HG03159 (cell line): ENCODE measurements around the gene THBS1.

ENCODE experiments used
- ATAC-seq: cut with Tn5 transposase; IDR thresholded peaks from one replicate; pipeline ENCODE4 v1.9.1; 2021; ENCODE audit warnings: mild to moderate bottlenecking, moderate library complexity; ENCODE audit not compliant: unreplicated experiment

THBS1 gene

DNA sequence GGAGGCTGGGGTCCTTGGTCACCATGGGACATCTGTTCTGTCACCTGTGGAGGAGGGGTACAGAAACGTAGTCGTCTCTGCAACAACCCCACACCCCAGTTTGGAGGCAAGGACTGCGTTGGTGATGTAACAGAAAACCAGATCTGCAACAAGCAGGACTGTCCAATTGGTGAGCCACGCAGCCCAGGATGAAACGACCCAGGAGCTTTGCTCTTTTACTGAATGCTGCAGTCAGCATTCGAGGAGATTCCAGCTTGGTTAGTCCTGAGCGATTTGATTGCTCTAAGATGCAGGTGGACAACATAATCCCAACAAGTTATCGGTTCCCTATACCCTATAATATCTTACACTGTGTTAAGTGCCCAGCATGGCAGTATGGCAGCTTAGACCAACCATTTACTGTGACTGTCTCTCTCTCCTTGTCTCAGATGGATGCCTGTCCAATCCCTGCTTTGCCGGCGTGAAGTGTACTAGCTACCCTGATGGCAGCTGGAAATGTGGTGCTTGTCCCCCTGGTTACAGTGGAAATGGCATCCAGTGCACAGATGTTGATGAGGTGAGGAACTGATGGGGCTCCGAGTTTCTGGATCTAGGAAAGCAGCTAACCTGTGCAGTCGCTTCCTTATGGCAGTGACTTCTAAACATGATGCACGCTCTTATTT is 7.8 kb downstream of the THBS1 start:
- ATAC-seq, result no peak

- ATAC-seq, result no peak
These were observed 8.4 kb downstream of the THBS1 start for GRCh38 chr15:39589193-39589814.

DNA sequence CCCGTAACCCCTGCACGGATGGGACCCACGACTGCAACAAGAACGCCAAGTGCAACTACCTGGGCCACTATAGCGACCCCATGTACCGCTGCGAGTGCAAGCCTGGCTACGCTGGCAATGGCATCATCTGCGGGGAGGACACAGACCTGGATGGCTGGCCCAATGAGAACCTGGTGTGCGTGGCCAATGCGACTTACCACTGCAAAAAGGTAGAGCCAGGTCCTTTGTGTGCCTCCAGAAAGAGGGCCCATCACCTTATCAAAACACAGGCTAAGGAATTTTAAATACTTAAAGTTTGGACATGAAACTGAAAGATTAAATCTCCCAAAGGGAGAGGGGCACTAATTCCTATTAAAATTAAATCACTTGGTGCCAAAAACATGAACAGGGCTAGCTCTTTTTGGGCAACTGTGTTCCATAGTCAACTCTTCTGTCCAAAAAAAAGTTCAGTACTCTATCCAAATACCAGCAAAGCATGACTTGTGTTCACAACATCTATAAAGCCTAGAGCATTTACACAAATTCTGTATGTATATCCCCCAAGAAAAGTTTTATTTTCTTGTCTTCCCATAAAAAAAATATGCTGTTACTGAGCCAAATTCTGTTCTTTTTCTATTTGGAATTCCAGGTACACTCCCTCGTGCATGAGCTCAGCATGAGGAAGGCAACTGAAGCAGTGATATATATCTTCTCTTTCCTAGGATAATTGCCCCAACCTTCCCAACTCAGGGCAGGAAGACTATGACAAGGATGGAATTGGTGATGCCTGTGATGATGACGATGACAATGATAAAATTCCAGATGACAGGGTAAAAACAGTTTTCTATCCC is 9.2 kb downstream of the THBS1 start:
- no peak for ATAC-seq

DNA sequence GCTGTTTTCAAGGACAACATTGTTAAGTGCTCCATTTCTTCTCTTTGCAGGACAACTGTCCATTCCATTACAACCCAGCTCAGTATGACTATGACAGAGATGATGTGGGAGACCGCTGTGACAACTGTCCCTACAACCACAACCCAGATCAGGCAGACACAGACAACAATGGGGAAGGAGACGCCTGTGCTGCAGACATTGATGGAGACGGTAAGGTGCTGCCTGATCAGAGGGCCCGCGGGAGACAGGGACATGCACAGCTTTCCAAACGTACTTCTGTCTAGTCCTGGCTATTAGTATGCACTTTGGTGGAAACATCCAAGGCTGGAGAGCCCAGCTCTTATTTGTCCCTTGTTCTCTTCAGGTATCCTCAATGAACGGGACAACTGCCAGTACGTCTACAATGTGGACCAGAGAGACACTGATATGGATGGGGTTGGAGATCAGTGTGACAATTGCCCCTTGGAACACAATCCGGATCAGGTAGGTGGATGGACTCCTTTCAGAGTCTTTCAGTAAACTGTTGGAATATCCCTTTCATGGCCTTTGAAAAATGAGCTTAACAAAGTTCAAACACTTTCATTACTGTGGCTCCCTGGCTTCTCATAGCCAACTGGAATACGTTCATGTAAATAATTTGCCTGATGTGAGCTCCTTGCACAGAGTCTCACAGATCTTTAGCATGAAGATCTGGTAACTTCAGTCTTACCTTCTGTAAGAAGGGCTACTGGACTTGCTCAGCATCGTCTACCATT is 10.4 kb downstream of the THBS1 start:
- no peak for ATAC-seq

- no peak for ATAC-seq
These were observed 11.0 kb downstream of the THBS1 start for GRCh38 chr15:39591896-39592315.

- no peak for ATAC-seq
These were observed 11.6 kb downstream of the THBS1 start for GRCh38 chr15:39592500-39592899.

GRCh38 chr15:39593071-39593655 is 12.3 kb downstream of the THBS1 start:
- ATAC-seq, result no peak

GRCh38 chr15:39593656-39594445 is 13.0 kb downstream of the THBS1 start:
- no peak for ATAC-seq

DNA sequence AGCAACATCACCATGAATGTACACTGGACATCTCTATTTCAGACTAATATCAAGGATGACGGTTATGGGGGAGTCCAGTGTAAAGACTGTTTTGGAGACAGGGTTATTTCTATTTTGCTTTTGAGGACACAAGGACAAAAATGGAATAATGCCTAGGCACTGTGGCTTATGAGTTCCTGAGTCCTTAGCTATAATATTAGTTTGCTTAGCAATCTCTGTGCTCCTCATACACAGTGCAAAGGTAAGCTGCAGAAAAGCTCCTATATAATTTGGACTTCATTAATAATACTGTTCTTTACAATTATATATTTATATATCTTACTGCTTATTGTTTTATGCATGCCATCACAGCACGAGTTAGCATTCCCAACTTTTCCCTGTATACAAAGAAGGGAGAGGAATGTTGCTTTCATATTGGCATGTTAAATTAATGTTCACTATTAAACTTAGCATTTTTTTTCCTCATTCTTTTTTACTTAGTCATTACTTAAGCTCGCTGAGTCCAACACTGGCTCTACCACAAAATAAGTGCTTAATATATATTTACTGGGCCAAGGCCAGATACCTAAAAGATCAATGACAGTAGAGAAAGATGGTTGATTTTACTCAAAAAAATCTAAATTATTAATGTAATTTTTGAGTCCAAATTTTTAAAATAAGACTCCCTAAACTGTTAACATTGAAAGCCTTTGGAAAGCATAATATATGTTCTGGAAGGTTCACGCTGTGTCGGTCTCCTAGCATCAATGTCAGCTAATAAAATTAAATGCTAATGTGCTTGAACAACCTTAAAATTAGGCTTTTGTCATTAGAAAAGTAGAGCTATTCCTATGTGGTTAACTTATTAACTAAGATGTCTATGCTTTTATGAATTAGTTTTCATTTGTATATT is 13.8 kb downstream of the THBS1 start:
- no peak for ATAC-seq

- ATAC-seq, result no peak
These were observed 14.7 kb downstream of the THBS1 start for GRCh38 chr15:39595338-39596221.

- no peak for ATAC-seq
These were observed 15.6 kb downstream of the THBS1 start for GRCh38 chr15:39596358-39597051.

GRCh38 chr15:39597336-39597735 is 16.5 kb downstream of the THBS1 start:
- no peak for ATAC-seq

- ATAC-seq, result no peak
These were observed 16.9 kb downstream of the THBS1 start for GRCh38 chr15:39597751-39598185.

GRCh38 chr15:39598186-39598850 is 17.4 kb downstream of the THBS1 start:
- ATAC-seq, result no peak

- no peak for ATAC-seq
These were observed 18.3 kb downstream of the THBS1 start for GRCh38 chr15:39598958-39599845.

DNA sequence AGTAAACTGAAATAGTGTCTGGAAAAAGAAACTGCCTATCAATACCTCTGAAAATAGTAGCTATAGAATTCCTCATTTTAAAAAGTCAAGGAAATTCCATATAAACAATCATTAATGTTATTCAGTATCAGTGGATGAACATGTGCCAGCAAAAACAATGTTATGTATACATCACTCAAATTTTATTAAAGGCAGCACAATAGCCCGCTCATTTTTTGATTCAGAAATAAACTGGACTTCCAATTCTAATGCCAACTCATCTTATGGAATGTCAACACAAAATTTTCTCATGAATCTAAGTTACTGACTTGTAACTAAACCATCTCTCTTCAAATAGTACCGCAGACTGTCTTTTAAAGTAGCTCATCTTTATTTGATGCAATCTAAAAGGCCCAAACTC is 19.0 kb downstream of the THBS1 start:
- ATAC-seq, result no peak
